GM12891 (cell line): ENCODE results near the gene B3GAT2.
"Not testable (repeated sequence)": the region's sequence is repeated elsewhere in the genome, so short reads cannot be mapped to it uniquely, and the experiment has no call there.

ENCODE experiments used
- DNase-seq: peaks from one replicate; pipeline ENCODE4 v3.0.0; 2011; ENCODE audit warnings: low spot score; ENCODE audit not compliant: insufficient read length
- FAIRE-seq: peaks from 2 replicates; lab custom pipeline; 2011; peaks lifted over from hg19 to GRCh38; lab: Jason Lieb, UNC
- PAX5 ChIP-seq: IDR thresholded peaks from 2 replicates; pipeline ENCODE4 v1.6.1; 2011; ENCODE audit warnings: low read length, moderate library complexity, mild to moderate bottlenecking; ENCODE audit not compliant: insufficient read depth, severe bottlenecking
- POLR2A ChIP-seq: IDR thresholded peaks from 2 replicates; pipeline ENCODE4 v1.6.1; 2011; ENCODE audit warnings: low read depth, low read length, control low read depth
- POLR2AphosphoS5 ChIP-seq: IDR thresholded peaks from 2 replicates; pipeline ENCODE4 v1.6.1; 2011; ENCODE audit warnings: low read depth, low read length, control low read depth
- POU2F2 ChIP-seq: IDR thresholded peaks from 2 replicates; pipeline ENCODE4 v1.6.1; 2011; ENCODE audit warnings: low read depth, mild to moderate bottlenecking, control low read depth, low read length, moderate library complexity
- SPI1 ChIP-seq: IDR thresholded peaks from 2 replicates; pipeline ENCODE4 v1.6.1; 2011; ENCODE audit warnings: low read depth, low read length, control low read depth
- TAF1 ChIP-seq: IDR thresholded peaks from 2 replicates; pipeline ENCODE4 v1.6.1; 2011; ENCODE audit warnings: low read depth, low read length, control low read depth

B3GAT2 gene

DNA sequence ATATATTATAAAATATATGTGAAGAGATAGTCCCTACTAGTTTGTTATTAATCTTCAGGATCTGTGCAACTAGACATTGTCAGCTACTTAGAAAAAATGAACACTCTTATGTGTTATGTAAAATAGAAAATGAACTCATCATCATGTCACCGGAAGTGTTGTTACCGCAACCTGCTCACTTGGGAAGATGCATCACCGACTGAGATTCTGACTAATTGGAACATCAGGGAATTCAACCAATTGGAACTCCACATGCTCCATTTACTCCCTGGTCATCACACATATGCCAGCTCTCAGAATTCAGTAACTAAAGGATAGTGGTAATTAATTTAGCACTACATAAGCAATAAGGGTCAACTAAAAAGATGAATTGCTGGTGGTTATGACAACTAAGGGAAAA lies 16.7 kb upstream of the B3GAT2 start:
- DNase-seq = no peak
- no peak for FAIRE-seq
- no peak for TF ChIP-seq PAX5
- no peak for TF ChIP-seq POU2F2
- TF ChIP-seq POLR2A = no peak
- TF ChIP-seq POLR2AphosphoS5 = no peak
- TF ChIP-seq TAF1 = no peak
- no peak for TF ChIP-seq SPI1

DNA sequence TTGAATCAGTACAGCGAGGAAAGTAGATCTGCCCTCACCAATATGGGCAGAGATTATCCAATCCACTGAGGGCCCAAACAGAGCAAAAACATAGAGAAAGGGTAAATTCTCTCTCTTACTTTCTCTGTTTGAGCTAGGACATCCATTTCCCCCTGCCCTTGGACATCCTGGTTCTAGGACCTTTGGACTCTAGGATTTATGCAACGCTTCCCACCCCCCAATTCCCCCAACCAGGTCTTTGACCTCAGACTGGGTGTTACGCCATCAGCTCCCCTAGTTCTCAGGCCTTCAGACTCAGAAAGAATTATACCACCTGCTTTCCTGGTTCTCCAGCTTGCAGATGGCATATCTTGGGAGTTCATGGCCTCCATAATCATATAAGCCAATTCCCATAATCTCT lies 10.2 kb upstream of the B3GAT2 start:
- FAIRE-seq (no peak), DNase-seq (no peak)
- no peak for TF ChIP-seq POU2F2
- TF ChIP-seq TAF1 = no peak
- TF ChIP-seq POLR2A = no peak
- no peak for TF ChIP-seq PAX5
- no peak for TF ChIP-seq SPI1
- no peak for TF ChIP-seq POLR2AphosphoS5

DNA sequence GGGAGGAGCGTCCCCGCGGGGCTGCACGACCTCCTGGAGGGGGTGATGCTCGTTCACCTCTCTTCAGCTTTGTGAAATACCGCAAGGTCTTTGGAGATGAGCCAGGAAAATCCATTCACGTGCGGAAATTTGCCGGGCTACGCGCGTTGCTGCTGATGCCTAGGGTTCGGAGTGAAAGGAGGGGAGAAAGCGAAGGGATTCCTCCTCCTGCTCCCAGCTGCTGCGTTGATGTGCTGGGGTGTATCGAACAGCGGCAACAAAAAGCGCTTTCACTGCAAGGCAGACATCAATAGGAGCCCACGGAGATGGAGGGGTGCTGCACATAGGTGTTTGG lies 391 bp upstream of the B3GAT2 start:
- DNase-seq (no peak), FAIRE-seq (no peak)
- TF ChIP-seq TAF1 (no peak), POLR2A (no peak), POLR2AphosphoS5 (no peak), SPI1 (no peak), POU2F2 (no peak), PAX5 (no peak)

DNA sequence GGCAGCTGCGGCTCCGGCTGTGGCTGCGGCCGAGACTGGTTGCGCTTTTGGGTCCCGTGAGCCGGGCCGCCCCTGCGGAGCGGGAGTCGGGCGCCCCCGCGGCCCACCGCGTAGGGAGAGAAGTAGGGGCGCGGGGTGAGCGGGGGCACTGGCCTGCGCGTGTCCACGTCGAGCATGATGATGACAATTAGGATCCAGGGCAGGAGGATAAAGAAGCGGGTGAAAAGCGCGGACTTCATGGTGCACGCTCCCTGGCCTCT lies 739 bp downstream of the B3GAT2 start:
- no peak for FAIRE-seq
- peak; percentile 4 for DNase-seq
- TF ChIP-seq POLR2AphosphoS5 (no peak), POU2F2 (no peak), POLR2A (no peak), TAF1 (no peak), SPI1 (no peak), PAX5 (no peak)

DNA sequence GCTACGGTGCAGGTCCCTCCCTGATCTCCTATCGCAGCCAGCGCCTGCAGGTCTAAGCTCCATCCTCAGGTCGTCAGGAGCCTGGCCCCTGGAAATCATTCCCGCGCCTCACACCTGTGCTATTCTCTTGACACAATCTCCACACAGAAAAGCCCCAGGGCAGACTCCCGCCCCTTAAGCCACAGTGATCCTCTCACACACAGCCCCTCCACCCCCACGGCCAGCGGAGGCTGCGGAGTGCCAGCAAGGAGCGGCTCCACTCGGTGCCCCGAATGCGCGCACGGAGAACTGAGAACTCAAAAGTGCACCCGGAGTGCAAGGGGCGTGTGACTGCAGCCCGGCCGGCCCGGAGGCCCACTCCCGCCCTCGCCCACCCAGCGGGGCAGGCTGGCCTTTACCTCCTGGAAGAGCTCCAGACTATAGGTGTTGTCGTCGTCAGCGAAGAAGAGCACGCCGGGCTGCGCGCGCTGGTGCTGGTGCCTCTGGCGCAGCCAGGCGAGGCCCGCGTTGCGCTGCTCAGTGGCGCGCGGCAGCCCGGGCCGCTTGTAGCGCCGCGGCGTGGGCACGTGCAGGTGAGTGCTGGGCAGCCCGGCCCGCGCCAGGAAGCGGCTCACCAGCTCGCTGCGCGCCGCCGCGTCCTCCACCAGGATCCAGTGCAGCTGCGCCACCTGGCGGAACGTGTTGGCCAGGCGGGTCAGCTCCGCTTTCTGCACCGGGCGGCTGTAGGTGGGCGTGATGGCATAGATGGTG lies 1.2 kb downstream of the B3GAT2 start:
- TF ChIP-seq PAX5 (peak; percentile 38), TAF1 (no peak), POLR2AphosphoS5 (no peak), POLR2A (no peak), SPI1 (no peak)
- FAIRE-seq (peak; percentile 99), DNase-seq (peak; percentile 81)

DNA sequence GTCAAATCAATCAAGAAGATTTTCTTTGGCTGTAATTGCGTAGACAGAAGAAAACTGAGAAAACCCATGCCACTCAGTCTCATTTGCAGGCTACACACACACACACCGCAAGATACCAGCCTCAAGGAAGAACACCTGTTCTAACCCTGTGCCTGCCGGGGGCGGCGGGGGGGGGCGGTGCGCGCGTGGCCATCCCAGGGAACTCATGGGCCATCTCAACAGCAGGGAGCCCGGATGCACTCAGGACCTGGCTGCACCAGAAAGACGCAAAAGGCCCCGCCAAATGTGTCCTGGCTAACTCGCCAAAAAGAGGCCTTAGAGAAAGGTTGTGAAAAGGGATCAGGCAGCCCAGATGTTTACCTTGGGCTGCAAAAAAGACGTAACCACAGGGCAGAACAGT lies 2.1 kb downstream of the B3GAT2 start:
- no peak for DNase-seq
- FAIRE-seq = no peak
- TF ChIP-seq POLR2AphosphoS5 (no peak), POLR2A (no peak), POU2F2 (no peak), PAX5 (no peak), TAF1 (no peak), SPI1 (no peak)

DNA sequence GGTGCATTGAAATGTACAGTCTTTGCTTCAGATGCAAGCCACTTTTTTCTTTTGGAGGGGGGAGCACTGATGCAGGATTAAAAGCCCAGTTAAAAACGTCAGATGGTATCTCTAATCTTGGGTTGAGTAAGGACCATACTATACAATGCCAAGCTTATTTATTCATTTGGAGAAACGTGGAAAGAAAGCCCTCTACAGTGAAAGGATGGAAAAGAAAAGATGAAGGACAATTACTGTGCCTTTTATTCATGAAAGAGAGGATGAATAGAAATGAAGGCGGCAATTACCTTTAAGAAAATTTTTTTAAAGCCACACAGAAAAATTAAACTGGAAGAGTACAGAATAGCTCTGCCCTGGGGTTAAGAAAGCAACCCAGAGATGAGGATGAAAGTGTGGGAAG lies 2.7 kb downstream of the B3GAT2 start:
- no peak for DNase-seq
- no peak for FAIRE-seq
- TF ChIP-seq PAX5 = no peak

DNA sequence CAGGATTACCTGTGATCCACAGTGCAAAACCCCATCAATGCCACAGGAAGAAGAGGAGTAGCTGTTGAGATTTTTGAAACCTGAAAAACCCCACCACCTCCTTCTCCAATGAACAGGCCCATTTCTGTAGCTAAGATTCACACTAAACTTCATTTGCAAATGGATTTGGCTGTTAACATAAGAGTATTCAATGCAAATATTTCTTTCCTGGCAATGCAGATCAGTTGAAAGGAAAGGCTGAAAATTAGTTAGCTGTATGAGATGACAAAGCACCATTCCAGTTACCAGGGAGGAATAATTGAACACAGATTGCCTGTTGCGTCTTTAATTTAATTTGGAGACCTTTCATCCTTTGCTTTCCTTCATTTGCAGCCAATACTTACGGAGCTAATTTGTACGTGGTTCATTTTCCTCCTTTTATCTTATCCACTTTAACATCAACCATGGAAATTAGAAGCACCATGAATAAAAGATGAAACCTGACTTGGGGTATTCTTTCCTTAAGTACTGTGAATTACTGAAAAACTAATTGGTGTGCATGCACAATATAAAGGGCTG lies 4.2 kb downstream of the B3GAT2 start:
- TF ChIP-seq PAX5 (no peak), SPI1 (no peak), POLR2A (no peak), TAF1 (no peak), POLR2AphosphoS5 (no peak), POU2F2 (no peak)
- FAIRE-seq (no peak), DNase-seq (no peak)

DNA sequence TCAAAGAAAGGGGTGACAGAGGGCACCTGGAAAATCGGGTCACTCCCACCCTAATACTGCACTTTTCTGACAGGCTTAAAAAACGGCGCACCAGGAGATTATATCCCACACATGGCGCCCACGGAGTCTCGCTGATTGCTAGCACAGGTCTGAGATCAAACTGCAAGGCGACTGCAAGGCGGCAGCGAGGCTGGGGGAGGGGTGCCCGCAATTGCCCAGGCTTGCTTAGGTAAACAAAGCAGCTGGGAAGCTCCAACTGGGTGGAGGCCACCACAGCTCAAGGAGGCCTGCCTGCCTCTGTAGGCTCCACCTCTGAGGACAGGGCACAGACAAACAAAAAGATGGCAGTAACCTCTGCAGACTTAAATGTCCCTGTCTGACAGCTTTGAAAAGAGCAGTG lies 12.5 kb downstream of the B3GAT2 start:
- FAIRE-seq, DNase-seq: not testable (repeated sequence)

DNA sequence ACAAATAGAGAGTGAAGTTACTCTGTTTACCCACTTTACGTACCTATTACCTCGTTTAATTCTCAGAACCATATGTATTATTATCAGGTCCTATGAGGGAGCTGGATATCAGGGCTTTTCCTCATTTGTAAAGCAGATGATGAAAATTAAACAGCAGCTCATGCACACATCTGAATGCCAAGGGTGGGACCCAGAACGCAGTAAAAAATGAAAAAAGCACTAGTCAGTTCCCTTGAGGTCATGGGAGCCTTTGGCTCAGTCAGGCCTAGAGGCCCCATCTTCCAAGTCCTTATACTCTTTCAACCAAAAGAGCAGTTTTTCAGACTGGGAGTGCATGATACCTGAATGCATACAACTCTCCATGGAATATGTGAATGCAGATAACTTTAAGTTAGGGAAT lies 23.0 kb downstream of the B3GAT2 start:
- no peak for DNase-seq
- TF ChIP-seq POLR2A (no peak), SPI1 (no peak), TAF1 (no peak), PAX5 (no peak), POU2F2 (no peak), POLR2AphosphoS5 (no peak)
- FAIRE-seq = no peak

DNA sequence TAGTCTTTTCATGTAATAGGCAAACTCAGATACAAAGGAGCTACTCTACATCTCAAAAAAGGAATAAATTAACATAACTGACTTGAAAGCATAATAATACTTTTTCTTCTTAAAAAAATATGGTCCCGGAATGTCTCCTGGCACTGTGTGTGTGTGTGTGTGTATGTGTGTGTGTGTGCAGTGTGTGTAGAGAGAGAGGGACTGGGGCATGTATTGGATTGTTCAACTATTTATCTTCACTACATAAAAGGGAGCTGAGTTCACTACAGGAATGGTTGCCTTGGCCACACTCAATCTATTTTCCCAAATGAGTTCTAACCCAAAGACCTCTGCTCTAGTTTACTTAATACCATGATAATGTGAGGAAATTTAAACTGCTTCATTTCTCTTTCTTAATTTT lies 51.1 kb downstream of the B3GAT2 start:
- no peak for FAIRE-seq
- TF ChIP-seq TAF1 = no peak
- TF ChIP-seq PAX5 = no peak
- TF ChIP-seq POU2F2 = no peak
- TF ChIP-seq POLR2AphosphoS5 = no peak
- no peak for TF ChIP-seq POLR2A
- TF ChIP-seq SPI1 = no peak

More for the DNA sequence above, 51.1 kb downstream of the B3GAT2 start:
- DNase-seq = no peak
